Uterus (tissue), 2 donors: ENCODE data around the gene RBM15.

Experiments used
- CTCF ChIP-seq, 4 experiments: fragments of 200-600 bp in 2 of 4; fragments of 450-650 bp in 2 of 4; sonication (generic) in 2 of 4; IDR thresholded peaks; one replicate each; pipeline ENCODE4 v1.5.1; 2016 to 2019; ENCODE audit warnings: antibody characterized with exemption in 4 of 4, mild to moderate bottlenecking in 2 of 4, moderate library complexity in 1 of 4
- POLR2A ChIP-seq, 2 donors: fragments of 450-650 bp; IDR thresholded peaks; one replicate each; pipeline ENCODE4 v1.6.1; 2016; ENCODE audit warnings: antibody characterized with exemption in 2 of 2, mild to moderate bottlenecking in 1 of 2, moderate library complexity in 1 of 2

- TF ChIP-seq POLR2A (IDR thresholded peaks at IDR 0.05): no peak
- no peak for TF ChIP-seq CTCF (IDR thresholded peaks at IDR 0.05)
These were observed 44.2 kb downstream of the RBM15 start for GRCh38 chr1:110383251-110383990.
